Posterior vena cava (tissue), 2 donors: ENCODE measurements around the gene PAGE4. TPM values are rescaled to one million over a fixed set of nuclear protein-coding genes. Genes with fewer than 3 reads are reported as not detected.
A peak's percentile ranks its signal among the peaks of the same experiment; 100 is the strongest.

Experiments used
- DNase-seq: peaks from one replicate; pipeline ENCODE4 v3.0.0-alpha.2; 2020; ENCODE audit warnings: low spot score
- intact Hi-C, 2 donors: fragments of 100-400 bp; cut with DNase I; formaldehyde crosslinking; loops; one replicate each; pipeline versions ENCODE4 v1.14.1 to v1.14.2; 2022 to 2023
- long read RNA-seq, 2 donors: library from polyadenylated mRNA; unstranded; transcript quantifications; one replicate each; pipeline ENCODE4 v2.0.0, GENCODE V29; 2020 to 2021
- total RNA-seq, 2 donors: library from RNA; stranded (reverse); fragmentation: NEBNext Ultra II Directional; extraction: Animal tissue kit (Norgen Biotek cat#: 25700); gene quantifications; one replicate each; pipeline ENCODE4 v1.2.1, GENCODE V29; 2021
- donor health status: DM: yes; HTN: yes; CAD: no.
- donor health status: DM: yes; HTN: yes; CAD: no.

Gene PAGE4
- total RNA-seq = not detected
- long read RNA-seq, donor 1 = 0 reads
- long read RNA-seq, donor 2 = 0 reads

- intact Hi-C loops = loop anchor here in 1 of 2 donors (10.0 kb wide), 1 partner anchor 56 kb away; no protein-coding TSS in a partner anchor
- no peak for DNase-seq
Measured at GRCh38 chrX:49829016-49829415, at the start of gene PAGE4. TSS of gene PAGE4 (plus strand) at chrX:49829303. CDS start at chrX:49830429, 1,126 bp downstream.

GRCh38 chrX:49784747-49785280 lies 44.3 kb upstream of the PAGE4 start:
- intact Hi-C loops = no loop called here
- DNase-seq = no peak

GRCh38 chrX:49792376-49792775 lies 36.7 kb upstream of the PAGE4 start:
- intact Hi-C loops = no loop called here
- DNase-seq = no peak

DNA sequence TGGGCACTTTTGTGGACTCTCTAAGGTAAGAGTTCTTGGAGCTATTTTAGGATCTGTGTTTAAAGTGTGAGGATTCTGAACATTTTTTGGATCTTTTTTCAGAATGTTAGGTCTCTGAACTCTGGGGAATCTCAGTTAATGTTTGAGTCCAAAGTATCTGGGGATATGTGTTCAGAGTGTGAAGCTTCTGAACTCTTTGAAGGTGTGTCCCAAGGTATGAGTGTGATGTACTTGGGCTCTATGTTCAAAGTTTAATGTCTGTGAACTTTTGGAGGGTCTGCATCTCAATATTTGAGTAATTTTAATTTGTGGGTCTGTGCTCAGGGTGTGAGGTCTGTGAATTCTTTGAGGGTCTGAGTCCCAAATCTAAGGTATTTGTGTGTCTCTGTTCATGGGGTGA lies 35.4 kb upstream of the PAGE4 start:
- no peak for DNase-seq
- intact Hi-C loops = no loop called here

- intact Hi-C loops = no loop called here
- DNase-seq = no peak
Measured at GRCh38 chrX:49799828-49800227, 29.3 kb upstream of the PAGE4 start.

DNA sequence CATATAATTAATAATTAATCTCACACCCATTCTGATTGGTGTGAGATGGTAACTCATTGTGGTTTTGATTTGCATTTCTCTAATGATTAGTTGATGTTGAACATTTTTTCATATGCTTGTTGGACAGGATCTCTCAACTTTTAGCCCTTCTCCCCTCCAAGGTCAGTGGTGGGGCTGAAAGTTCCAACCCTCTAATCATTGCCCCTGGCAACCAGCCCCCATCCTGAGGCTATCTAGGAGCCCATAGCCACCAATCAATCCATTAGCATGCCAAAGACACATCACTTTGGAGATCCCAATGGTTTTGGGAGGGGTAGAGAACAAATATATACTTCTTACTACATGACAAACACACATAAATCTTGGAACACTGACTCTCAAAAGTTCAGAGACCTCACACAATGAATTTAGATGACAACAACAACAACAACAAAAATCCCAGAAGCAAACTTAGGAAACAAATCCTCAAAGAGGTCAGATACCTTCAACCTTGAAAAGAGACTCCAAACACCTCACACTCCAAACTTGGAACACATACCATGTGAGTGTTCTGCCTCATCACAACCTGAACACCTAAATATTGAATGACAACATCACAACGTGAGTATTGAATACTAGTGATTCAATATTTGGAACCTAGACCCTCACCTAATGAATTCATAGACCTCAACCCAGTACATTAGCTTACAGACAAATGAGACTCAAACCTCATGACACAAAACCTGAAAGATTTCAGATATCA lies 19.0 kb upstream of the PAGE4 start:
- intact Hi-C loops = loop anchor here in 1 of 2 donors (5.0 kb wide), 1 partner anchor 643 kb away; no protein-coding TSS in a partner anchor
- DNase-seq = no peak

- DNase-seq = no peak
- intact Hi-C loops = loop anchor here in 1 of 2 donors (5.0 kb wide), 1 partner anchor 645 kb away; no protein-coding TSS in a partner anchor
Measured at GRCh38 chrX:49812177-49812576, 16.9 kb upstream of the PAGE4 start.

- intact Hi-C loops = no loop called here
- no peak for DNase-seq
Measured at GRCh38 chrX:49816435-49816834, 12.7 kb upstream of the PAGE4 start.

DNA sequence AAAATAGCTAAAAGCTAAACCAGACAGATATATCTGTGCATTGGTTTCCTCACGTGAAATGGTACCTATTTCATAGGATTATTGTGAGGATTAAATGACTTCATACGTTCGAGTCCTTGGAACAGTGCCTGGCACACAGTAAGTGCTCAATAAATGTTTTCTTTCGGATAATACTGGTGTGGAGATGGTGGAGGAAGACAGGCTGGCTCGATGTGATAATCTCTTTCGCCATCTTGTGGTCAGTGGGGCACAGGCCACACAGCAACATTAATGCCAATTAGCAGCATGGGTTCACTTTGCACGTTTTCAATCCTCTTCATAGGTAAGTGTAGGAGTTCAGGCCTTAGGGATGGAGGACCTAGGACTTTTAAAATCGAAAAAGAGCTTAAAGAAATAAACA lies 9.3 kb downstream of the PAGE4 start:
- DNase-seq = no peak
- intact Hi-C loops = no loop called here

DNA sequence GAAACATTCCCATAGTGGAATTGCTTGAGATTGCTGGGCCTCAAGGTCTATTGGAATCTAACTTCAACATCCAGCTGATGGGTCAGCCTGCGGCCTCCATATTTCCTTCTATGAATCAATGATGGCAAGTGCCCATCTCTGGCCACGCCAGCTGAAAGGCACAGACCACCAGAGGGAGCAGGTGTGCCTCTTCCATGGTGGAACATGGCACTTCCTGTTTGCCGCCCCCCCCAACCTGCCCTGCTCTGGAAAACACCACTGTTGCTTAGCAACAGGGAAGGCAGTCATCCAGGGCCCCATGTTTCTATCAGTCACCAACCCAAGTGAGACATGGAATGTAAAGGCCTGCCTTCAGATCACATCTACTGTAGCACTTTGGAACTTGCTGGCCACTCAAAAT lies 11.6 kb downstream of the PAGE4 start:
- DNase-seq = peak; percentile 79
- intact Hi-C loops = no loop called here

- intact Hi-C loops = no loop called here
- no peak for DNase-seq
Measured at GRCh38 chrX:49842621-49843020, 13.5 kb downstream of the PAGE4 start.

DNA sequence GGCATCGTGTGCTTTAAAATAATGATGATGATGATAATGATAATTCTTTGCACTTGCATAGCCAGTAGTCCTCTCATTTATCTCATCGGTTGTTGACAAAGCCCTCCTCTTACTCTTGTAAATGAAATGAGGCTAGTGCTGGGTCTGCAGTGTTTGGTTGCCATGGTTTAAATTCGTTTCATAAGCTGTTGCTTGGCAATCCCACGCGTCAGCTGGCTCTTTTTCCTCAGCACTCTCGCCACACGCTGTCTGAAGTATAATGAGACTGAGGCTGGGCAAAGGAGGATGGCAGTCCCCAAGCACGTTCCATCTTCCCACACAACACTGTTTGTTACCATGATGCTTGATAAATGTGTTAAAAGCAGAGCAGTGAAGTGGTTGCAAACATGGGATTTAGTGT lies 15.5 kb downstream of the PAGE4 start:
- intact Hi-C loops = no loop called here
- DNase-seq = no peak

DNA sequence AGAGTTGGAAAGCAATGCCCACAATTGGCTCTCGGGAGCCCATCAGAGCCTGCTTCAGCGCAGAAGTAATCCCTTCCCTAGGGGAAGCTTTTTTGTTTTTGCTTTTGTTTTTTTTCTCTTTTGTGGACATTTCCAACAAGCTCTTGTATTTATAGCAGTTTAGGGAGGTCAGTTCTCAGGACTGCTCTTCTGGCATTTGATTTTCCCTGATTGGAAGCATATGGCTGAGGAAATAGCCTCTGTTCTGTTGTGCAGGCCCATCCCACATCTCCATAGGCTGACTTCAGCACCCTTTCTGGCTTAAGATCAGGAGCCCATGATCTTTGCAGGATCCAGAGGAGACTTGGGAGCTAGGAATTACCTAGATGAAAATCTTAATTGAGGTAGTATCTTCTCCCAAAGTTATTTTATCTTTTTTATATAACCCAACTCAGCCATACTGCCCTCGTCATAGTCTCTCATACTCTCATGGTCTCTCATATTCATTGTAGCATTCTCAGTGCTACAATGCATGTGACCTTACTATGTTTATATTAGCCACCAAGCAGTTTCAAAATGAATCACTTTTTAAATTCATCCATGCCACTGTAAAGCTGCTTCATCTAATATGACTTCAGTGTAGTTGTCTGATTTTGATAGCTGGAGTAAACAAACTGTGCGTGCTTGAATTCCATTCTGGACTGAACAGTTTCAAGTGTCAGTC lies 16.7 kb downstream of the PAGE4 start:
- DNase-seq = no peak
- intact Hi-C loops = no loop called here

GRCh38 chrX:49846522-49846921 lies 17.4 kb downstream of the PAGE4 start:
- intact Hi-C loops = no loop called here
- no peak for DNase-seq

GRCh38 chrX:49848275-49848674 lies 19.2 kb downstream of the PAGE4 start:
- intact Hi-C loops = no loop called here
- no peak for DNase-seq

GRCh38 chrX:49850028-49850427 lies 20.9 kb downstream of the PAGE4 start:
- intact Hi-C loops = no loop called here
- no peak for DNase-seq

DNA sequence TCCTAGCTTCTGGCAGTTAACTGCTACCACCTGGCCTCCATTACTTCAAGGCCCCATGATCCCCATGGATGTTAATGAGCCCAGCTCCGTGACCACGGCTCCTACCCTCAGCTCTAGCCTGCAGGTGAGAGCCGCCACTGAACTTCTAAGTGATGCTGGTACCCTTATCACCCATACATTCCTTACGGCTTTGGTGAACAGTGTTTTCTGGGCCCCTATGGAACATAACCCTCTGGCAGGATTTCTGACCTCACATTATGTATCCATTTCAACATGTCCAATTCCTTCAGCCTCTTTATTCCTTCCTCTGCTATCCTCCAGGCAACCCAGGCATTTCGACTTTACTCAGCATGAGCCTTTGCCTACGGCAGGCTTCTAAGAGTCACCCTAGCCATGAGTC lies 24.6 kb downstream of the PAGE4 start:
- intact Hi-C loops = no loop called here
- DNase-seq = no peak

GRCh38 chrX:49856819-49857218 lies 27.7 kb downstream of the PAGE4 start:
- no peak for DNase-seq
- intact Hi-C loops = no loop called here

GRCh38 chrX:49858341-49858740 lies 29.2 kb downstream of the PAGE4 start:
- intact Hi-C loops = no loop called here
- no peak for DNase-seq

DNA sequence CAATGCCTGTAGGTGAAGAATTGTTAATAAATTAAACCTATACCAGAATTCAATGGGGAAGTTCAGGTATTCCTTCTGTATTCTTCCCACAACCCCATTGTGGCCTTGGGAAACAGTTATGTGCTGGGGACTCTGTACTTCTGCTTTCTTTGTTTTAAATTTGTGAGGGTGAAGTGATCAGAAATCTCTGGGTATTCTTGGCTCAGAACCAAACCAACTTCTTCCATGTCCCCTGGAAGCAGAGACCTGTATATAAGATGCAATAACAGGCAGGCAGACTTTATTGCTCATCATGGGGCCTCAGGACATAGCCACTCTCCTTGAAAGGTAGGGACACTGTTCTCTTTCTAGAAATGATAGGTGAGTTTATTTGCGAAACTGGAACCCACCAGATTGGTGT lies 30.4 kb downstream of the PAGE4 start:
- no peak for DNase-seq
- intact Hi-C loops = no loop called here
